Measurements from ENCODE around the gene UMODL1.

The UMODL1 gene

DNA sequence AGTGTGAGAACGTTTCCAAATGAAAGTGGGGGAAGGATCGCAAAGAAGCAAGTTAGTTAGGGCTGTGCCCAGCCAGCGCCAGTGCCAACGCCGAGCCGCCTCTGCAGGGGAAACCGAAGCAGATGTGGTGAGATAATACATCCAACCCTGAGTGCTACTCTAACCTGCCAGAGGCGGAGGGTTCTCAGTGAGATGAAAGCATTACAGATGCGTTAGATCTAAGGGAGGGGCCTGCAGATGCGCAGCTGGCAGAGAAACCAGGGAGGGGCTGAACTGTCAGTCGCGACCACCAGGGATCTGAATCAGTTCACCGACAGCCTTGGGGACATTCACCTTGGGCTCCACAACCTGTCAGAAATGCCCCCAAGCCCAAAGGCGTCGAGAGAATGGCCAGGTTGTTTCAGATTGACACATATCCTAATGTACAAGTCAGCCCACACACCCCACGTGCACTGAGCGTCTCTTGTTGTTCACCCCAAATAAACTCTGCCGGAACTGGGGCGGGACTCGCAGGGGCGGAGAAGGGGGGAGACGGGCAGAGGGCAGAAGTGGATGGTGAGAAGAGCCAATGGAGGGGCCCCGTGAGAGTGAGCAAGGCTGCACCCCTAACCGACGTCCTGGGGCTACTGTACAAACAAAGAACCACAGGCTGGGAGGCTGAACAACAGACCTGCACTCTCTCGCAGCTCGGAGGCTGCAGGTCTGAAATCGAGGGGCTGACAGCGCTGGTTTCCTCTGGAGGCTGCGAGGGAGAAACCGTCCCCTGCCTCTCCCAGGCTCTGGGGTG lies 8.7 kb upstream of the UMODL1 start:
- H3K4me3 ChIP-seq (replicated peaks; ENCODE audit: low read depth, low read length), result no peak overlapping the region
- no peak for DNase-seq (ENCODE audit: extremely low read depth, low read depth)
- TF ChIP-seq, protein P1, sequence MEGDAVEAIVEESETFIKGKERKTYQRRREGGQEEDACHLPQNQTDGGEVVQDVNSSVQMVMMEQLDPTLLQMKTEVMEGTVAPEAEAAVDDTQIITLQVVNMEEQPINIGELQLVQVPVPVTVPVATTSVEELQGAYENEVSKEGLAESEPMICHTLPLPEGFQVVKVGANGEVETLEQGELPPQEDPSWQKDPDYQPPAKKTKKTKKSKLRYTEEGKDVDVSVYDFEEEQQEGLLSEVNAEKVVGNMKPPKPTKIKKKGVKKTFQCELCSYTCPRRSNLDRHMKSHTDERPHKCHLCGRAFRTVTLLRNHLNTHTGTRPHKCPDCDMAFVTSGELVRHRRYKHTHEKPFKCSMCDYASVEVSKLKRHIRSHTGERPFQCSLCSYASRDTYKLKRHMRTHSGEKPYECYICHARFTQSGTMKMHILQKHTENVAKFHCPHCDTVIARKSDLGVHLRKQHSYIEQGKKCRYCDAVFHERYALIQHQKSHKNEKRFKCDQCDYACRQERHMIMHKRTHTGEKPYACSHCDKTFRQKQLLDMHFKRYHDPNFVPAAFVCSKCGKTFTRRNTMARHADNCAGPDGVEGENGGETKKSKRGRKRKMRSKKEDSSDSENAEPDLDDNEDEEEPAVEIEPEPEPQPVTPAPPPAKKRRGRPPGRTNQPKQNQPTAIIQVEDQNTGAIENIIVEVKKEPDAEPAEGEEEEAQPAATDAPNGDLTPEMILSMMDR (IDR thresholded peaks at IDR 0.05; ENCODE audit: low read depth, low read length, missing control alignments), result no peak

DNA sequence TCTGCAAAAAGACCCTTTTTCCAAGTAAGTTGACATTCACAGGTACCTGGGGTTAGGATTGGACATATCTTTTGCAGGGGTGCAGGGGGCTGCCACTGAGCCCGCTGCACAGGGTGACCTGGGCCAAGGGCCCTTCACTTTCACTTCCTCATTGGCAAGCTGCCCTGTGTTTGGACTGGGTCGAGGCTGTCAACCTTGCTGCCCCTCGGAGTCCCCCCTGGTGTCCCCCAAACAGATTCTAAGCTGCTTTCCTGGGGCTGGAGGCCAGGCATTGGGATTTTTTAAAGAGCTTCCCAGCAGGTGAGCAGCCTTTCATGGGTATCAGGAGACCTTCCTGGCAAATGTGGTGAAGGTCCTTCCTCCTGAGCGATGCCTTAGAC lies 7.9 kb upstream of the UMODL1 start:
- no peak for DNase-seq (ENCODE audit: extremely low read depth, low read depth)
- H3K4me3 ChIP-seq (replicated peaks; ENCODE audit: low read depth, low read length), result no peak overlapping the region
- TF ChIP-seq, protein P1 (IDR thresholded peaks at IDR 0.05; ENCODE audit: low read depth, low read length, missing control alignments), result no peak

- H3K4me3 ChIP-seq (replicated peaks; ENCODE audit: low read depth, low read length), result no peak overlapping the region
- DNase-seq (ENCODE audit: extremely low read depth, low read depth), result no peak
- TF ChIP-seq, protein P1 (IDR thresholded peaks at IDR 0.05; ENCODE audit: low read depth, low read length, missing control alignments), result no peak
These were observed 7.3 kb upstream of the UMODL1 start for GRCh38 chr21:42063571-42064521.

GRCh38 chr21:42066521-42066920 lies 4.6 kb upstream of the UMODL1 start:
- no peak overlapping the region for H3K4me3 ChIP-seq (replicated peaks; ENCODE audit: low read depth, low read length)
- DNase-seq (ENCODE audit: extremely low read depth, low read depth), result no peak
- TF ChIP-seq, protein P1 (IDR thresholded peaks at IDR 0.05; ENCODE audit: low read depth, low read length, missing control alignments), result no peak

DNA sequence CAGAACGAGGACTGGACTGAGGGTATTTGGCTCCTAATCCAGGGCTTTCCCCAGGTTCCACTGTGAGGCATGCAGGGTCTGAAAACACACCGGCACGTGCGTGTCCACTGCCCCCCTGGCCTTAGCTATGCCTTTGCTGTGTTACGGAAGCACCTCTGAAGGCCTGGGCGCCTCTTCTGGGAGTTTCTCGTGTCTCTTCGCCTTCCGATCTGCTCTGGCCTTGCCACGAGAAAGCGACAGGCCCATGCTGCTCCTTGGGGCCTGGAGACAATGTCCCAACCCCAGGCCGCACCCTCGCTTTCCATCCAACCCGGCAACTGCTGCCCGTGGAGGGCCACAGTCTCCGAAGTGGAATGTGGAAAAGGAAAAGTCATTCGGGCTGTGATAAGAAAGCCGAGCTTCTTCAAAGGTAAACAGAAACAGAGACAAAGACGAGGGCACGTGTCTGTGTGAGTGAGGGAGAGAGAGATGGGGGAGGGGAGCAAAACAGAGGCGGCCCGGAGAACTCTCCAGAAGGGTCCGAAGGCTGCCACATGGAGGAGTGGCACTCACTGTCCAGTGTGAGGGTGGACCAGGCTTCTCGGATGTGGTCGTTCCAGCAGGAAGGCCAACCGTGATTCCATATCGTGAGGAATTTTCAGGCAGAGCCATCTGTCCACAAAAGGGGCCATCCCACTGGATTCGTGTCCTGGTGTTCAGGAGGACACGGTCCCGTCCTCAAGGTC lies 3.4 kb upstream of the UMODL1 start:
- H3K4me3 ChIP-seq (replicated peaks; ENCODE audit: low read depth, low read length), result no peak overlapping the region
- TF ChIP-seq, protein P1 (IDR thresholded peaks at IDR 0.05; ENCODE audit: low read depth, low read length, missing control alignments), result no peak
- no peak for DNase-seq (ENCODE audit: extremely low read depth, low read depth)

DNA sequence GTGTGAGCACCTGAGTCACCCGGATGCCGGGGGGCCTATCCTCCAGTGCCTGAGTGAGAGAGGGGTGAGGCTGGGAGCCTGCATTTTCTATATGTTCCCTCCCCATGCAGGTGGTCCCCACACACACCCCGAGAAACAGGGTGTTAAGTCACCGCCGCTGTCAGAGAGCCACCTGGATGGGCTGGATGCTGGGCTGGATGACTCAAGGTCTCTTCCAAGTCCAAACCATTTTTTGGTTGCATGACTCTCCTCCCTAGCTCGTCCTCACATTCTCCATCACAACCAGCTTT lies 2.9 kb upstream of the UMODL1 start:
- no peak for DNase-seq (ENCODE audit: extremely low read depth, low read depth)
- TF ChIP-seq, protein P1 (IDR thresholded peaks at IDR 0.05; ENCODE audit: low read depth, low read length, missing control alignments), result no peak
- no peak overlapping the region for H3K4me3 ChIP-seq (replicated peaks; ENCODE audit: low read depth, low read length)
